Left ventricle myocardium inferior (tissue), 1 donor: Measurements from ENCODE around the gene TOX3. TPM values are rescaled to one million over a fixed set of nuclear protein-coding genes. Genes with fewer than 3 reads are reported as not detected.

ENCODE experiments used
- DNase-seq: peaks from one replicate; pipeline ENCODE4 v3.0.0-alpha.2; 2020
- H3K27ac ChIP-seq: fragments of 200-600 bp; replicated peaks from 2 replicates; pipeline ENCODE4 v1.8.0; 2021
- H3K27me3 ChIP-seq: fragments of 200-600 bp; 2 replicates; pipeline ENCODE4 v1.8.0; 2021; ENCODE audit warnings: low read depth
- H3K36me3 ChIP-seq: fragments of 200-600 bp; 2 replicates; pipeline ENCODE4 v1.8.0; 2021
- H3K4me1 ChIP-seq: fragments of 200-600 bp; 2 replicates; pipeline ENCODE4 v1.8.0; 2021
- H3K4me3 ChIP-seq: fragments of 200-600 bp; 2 replicates; pipeline ENCODE4 v1.8.0; 2021; ENCODE audit warnings: mild to moderate bottlenecking, moderate library complexity
- H3K9me3 ChIP-seq: fragments of 200-600 bp; replicated peaks from 2 replicates; pipeline ENCODE4 v1.8.0; 2021
- intact Hi-C: fragments of 100-400 bp; cut with micrococcal nuclease; formaldehyde crosslinking; loops from one replicate; pipeline ENCODE4 v1.11.0; 2022
- total RNA-seq: library from RNA; stranded (reverse); fragmentation: NEBNext Ultra II Directional; extraction: Animal tissue kit (Norgen Biotek cat#: 25700); gene quantifications from one replicate; pipeline ENCODE4 v1.2.1, GENCODE V29; 2021
- TF ChIP-seq, protein P1 (sequence below): fragments of 200-600 bp; IDR thresholded peaks from 2 replicates; pipeline ENCODE4 v1.8.0; 2021; ENCODE audit warnings: antibody characterized with exemption, mild to moderate bottlenecking, borderline replicate concordance
- donor health status: DM: no; HTN: yes; CAD: no; lungs with severe emphysema.

Gene TOX3
- total RNA-seq, 1 donor from 2014 or later: not detected

DNA sequence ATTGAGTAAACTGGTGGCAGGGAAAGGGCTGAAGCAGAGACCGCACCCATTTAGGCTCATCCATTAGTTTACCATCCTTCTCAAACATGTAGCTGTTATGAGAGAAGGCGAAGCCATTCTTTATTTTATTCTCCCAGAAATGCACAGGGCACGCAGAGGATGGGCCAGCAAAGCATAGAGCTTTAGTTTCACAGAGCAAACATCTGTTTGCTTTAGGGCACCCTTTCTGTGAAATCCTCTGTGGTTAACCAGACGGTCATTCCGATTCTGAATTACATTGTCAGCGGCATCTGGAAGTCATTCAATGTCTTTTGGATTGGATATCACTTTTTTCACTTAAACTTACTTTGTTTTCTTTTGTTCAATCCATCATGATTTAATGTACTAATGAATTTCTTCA, 96.0 kb downstream of the TOX3 start:
- no peaks in the 10 kb centered on the region for H3K9me3 ChIP-seq
- no peaks in the 10 kb centered on the region for H3K4me1 ChIP-seq
- no peaks in the 10 kb centered on the region for H3K27me3 ChIP-seq
- no peaks in the 10 kb centered on the region for H3K36me3 ChIP-seq
- no peak for DNase-seq
- H3K27ac ChIP-seq: no peak overlapping the region
- H3K4me3 ChIP-seq: no peak overlapping the region
- intact Hi-C loops: no loop called here
- TF ChIP-seq, protein P1, sequence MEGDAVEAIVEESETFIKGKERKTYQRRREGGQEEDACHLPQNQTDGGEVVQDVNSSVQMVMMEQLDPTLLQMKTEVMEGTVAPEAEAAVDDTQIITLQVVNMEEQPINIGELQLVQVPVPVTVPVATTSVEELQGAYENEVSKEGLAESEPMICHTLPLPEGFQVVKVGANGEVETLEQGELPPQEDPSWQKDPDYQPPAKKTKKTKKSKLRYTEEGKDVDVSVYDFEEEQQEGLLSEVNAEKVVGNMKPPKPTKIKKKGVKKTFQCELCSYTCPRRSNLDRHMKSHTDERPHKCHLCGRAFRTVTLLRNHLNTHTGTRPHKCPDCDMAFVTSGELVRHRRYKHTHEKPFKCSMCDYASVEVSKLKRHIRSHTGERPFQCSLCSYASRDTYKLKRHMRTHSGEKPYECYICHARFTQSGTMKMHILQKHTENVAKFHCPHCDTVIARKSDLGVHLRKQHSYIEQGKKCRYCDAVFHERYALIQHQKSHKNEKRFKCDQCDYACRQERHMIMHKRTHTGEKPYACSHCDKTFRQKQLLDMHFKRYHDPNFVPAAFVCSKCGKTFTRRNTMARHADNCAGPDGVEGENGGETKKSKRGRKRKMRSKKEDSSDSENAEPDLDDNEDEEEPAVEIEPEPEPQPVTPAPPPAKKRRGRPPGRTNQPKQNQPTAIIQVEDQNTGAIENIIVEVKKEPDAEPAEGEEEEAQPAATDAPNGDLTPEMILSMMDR: no peak

DNA sequence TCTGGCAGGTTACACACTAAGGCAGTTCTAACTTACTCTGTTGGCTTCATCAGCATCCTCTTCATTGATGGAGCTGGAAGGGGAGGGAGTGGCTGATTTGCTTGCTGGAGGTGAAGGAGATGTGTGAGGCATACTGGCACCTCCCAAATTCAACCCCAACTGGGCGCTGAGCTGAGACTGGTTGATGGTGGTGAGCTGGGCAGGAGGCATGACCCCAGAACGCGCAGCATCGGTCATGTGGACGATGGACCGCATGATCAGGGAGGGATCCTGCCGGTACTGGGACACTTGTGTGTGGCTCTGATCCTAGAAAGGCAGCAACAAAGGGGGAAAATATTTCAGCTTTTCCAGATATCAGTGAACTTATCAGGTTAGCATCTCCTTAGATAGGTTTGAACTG, 96.7 kb downstream of the TOX3 start:
- DNase-seq: no peak
- intact Hi-C loops: no loop called here
- TF ChIP-seq, protein P1: no peak

DNA sequence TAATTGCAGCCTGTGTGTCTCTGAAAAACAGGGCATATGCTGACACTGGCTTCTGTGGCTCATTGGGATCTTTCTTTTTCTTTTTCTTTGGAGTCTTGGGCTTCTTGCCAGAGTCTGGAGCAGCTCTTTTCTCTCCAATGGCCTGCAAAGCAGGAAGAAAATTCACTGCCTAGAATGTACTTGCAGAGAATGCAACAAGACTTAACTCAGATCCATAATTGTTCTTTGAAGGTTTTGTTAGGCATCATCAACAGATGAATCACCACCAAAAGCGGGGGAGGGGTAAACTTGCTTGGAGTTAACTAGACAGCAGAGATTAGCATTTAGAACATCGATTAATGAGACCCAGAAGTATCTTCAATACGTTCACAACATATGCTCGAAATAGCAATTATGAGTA, 100.9 kb downstream of the TOX3 start:
- H3K4me1 ChIP-seq: no peaks in the 10 kb centered on the region
- DNase-seq: no peak
- H3K9me3 ChIP-seq: no peaks in the 10 kb centered on the region
- H3K36me3 ChIP-seq: no peaks in the 10 kb centered on the region
- no peak overlapping the region for H3K27ac ChIP-seq
- TF ChIP-seq, protein P1: no peak
- intact Hi-C loops: no loop called here
- H3K27me3 ChIP-seq: peaks cover 8% of the 10 kb centered on the region
- H3K4me3 ChIP-seq: no peak overlapping the region

More for the DNA sequence above, 96.7 kb downstream of the TOX3 start:
- no peak overlapping the region for H3K4me3 ChIP-seq
- H3K9me3 ChIP-seq: no peaks in the 10 kb centered on the region
- H3K27ac ChIP-seq: no peak overlapping the region
- no peaks in the 10 kb centered on the region for H3K4me1 ChIP-seq
- H3K36me3 ChIP-seq: no peaks in the 10 kb centered on the region
- H3K27me3 ChIP-seq: no peaks in the 10 kb centered on the region

DNA sequence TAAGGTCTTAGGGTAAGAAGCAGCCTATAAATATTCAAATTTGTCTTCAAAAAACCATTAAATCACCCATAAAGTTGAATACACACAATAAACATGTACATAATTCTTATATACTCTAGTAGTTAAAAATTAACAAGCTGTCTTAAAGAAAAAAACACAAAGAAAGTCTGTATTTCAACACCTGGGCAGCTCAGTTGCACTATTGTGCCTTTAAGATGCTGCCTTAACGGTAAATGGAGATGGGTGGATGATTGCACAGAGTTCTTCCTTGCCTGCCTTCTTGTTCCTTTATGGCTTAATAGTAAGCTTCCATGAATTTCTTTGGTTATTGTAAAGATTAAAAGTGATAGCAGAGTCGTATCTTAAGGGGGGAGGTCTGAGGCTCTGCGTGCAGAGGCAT, 105.1 kb downstream of the TOX3 start:
- no peak overlapping the region for H3K4me3 ChIP-seq
- no peak overlapping the region for H3K27ac ChIP-seq
- H3K36me3 ChIP-seq: no peaks in the 10 kb centered on the region
- TF ChIP-seq, protein P1: no peak
- H3K9me3 ChIP-seq: peaks cover 9% of the 10 kb centered on the region
- no peak for DNase-seq
- H3K4me1 ChIP-seq: no peaks in the 10 kb centered on the region
- intact Hi-C loops: no loop called here
- H3K27me3 ChIP-seq: peaks cover 8% of the 10 kb centered on the region

DNA sequence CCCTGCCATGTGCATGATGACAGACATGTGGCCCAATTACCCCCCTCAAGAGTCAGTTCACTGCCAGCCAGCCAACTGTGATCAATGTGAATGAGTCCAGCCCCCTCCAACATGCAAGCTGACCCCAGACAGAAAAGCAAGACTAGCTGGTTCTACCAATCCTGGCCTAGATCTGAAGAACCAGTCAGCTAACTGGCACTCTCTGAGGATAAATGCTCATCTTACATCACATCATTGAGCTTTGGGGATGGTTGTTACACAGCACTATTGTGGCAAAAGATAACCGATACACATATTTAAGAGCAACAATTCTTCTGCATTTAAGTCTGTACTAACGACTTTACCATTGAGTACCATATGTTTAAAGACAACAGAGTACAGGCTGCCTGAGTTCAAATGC, 106.7 kb downstream of the TOX3 start:
- TF ChIP-seq, protein P1: no peak
- DNase-seq: no peak
- Histone ChIP-seq H3K27me3 (peaks cover 8% of the 10 kb centered on the region), H3K36me3 (no peaks in the 10 kb centered on the region), H3K27ac (no peak overlapping the region), H3K4me3 (no peak overlapping the region), H3K9me3 (peaks cover 9% of the 10 kb centered on the region), H3K4me1 (no peaks in the 10 kb centered on the region)
- intact Hi-C loops: no loop called here

DNA sequence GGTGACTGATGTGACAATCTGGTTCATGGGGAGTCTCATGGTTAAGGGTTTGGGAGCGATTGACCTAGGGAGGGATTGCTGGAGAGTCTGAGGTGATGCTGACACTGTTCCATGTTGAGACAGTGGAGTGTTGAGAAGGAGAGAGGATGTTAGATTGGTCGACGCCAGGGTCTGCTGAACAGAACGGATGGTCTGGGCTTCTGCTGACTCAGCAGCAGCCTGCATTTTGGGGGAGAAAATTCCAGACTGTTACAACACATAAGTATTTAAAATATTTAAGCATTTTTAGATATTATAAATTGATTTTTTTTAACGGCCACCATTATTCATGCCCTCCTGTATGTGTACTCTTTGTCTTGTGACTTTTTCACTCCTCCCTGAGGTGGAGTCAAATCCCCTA, 107.2 kb downstream of the TOX3 start:
- Histone ChIP-seq H3K4me1 (no peaks in the 10 kb centered on the region), H3K27ac (no peak overlapping the region), H3K36me3 (no peaks in the 10 kb centered on the region), H3K27me3 (peaks cover 8% of the 10 kb centered on the region), H3K9me3 (peaks cover 9% of the 10 kb centered on the region), H3K4me3 (no peak overlapping the region)
- no peak for DNase-seq
- intact Hi-C loops: no loop called here
- TF ChIP-seq, protein P1: no peak
